ENCODE results near the gene PLA2G6.

- no peak for TF ChIP-seq EZH2 (IDR thresholded peaks at IDR 0.05; ENCODE audit: insufficient read depth, poor library complexity, severe bottlenecking)
- no peak for TF ChIP-seq EZH2phosphoT487 (IDR thresholded peaks at IDR 0.05; ENCODE audit: insufficient read depth, low read depth)
These were observed 54.5 kb downstream of the PLA2G6 start for GRCh38 chr22:38126928-38127668.

Measured in GM23248 (cell line).